HG03045 (cell line): Measurements from ENCODE around the gene SZT2.
"Not testable (repeated sequence)": the region's sequence is repeated elsewhere in the genome, so short reads cannot be mapped to it uniquely, and the experiment has no call there.

Experiments used
- ATAC-seq: cut with Tn5 transposase; IDR thresholded peaks from one replicate; pipeline ENCODE4 v1.9.1; 2021; ENCODE audit warnings: mild to moderate bottlenecking, moderate library complexity; ENCODE audit not compliant: unreplicated experiment

SZT2 gene

GRCh38 chr1:43386676-43387075, 3.0 kb upstream of the SZT2 start:
- no peak for ATAC-seq

GRCh38 chr1:43387976-43388599, 1.6 kb upstream of the SZT2 start:
- ATAC-seq: no peak

DNA sequence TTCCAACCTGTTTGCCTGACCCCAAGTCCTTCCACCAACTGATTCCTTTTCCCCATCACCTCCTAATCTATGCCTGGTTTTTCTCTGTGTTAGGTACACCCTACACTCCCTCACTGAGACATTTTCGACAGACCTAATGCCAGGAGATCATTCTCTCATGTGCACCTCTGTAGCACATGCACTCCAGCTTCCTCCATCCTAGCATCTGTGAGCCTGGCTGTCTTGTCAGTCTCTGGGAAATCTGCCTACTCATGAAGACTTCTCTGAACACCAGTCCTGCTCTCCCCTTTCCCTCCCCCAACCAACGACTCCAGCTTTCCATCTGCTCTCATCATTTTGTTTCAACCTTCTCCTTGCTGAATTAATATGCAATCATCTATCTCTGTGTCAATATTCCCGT, 1.1 kb upstream of the SZT2 start:
- no peak for ATAC-seq

- no peak for ATAC-seq
Measured at GRCh38 chr1:43392702-43393101, 3.0 kb downstream of the SZT2 start.

GRCh38 chr1:43395523-43395922, 5.8 kb downstream of the SZT2 start:
- no peak for ATAC-seq

GRCh38 chr1:43396059-43396458, 6.4 kb downstream of the SZT2 start:
- no peak for ATAC-seq

DNA sequence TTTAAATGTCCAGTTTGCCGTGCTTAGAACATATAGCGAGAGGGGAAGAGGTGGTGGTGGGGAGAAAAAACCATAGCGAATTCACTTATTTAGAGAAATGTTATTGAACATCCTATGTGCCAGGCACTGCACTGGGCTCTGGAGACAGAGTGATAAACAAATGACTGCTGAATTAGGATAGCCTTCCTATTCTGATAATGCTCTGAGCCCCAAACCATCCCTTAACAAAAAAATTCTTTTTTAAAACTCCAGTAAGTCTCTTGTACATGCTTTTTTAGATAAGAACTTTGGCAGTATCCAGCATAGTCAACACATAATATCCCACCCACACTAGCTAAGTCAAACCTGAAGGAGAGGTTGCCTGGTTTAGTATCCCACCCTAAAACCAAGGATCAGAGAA, 8.5 kb downstream of the SZT2 start:
- no peak for ATAC-seq

DNA sequence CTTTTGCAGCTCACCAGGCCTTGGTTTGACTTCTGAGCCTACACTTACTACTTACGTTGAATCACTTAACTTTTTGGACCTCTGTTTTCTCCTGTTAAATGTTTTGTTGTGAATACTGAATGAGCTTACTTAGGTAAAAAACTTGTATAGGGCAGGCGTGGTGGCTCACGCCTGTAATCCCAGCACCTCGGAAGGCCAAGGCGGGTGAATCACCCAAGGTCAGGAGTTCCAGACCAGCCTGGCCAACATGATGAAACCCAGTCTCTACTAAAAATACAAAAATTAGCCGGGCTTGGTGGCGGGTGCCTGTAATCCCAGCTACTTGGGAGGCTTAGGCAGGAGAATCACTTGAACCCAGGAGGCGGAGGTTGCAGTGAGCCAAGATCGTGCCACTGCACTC, 10.7 kb downstream of the SZT2 start:
- not testable (repeated sequence) for ATAC-seq

GRCh38 chr1:43402089-43402865, 12.6 kb downstream of the SZT2 start:
- ATAC-seq: no peak

DNA sequence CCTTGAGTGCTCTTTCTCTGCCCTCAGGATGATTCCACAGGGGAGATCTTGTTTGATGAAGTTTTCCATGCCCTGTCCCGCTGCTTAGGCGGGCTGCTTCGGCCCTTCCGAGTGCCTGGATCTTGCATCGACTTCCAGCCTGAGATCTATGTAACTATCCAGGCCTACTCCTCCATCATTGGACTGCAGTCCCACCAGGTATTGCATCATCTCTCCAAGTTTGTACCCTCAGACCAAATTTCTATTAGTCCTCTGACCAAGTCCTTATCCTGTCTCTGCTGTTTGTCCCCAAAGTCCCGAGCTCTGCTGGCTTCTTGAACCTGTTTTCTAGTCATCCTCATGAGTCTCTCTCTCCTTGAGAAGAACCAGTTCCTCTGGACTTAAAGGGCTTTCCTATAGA, 14.7 kb downstream of the SZT2 start:
- no peak for ATAC-seq

DNA sequence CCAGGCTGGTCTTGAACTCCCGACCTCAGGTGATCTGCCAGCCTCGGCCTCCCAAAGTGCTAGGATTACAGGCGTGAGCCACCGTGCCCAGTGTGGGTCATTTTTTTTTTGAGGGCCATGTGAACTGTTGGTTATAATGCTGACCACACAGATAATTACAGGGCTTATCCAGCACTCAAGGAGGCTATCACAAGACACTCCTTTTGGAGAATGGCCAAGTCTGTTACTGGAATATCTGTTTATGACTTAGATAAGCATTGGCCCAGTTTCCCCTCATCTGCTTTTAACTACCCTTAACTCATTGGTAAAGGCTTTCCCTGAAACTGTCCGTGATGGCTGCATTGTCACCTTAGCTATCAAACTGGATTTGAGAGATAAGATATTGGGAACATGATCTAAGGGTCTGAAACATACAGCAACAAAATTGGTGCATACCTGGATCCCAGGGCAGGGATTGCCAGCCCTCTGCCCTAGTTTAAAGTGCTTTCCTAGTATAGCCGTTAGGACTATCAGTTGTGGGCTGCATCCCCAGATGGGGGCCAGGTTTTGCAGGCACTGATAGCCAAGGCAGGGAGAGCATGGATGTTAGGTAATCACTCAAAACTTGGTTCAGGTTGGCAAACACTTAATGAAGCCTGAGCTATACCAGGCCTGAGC, 15.6 kb downstream of the SZT2 start:
- no peak for ATAC-seq

DNA sequence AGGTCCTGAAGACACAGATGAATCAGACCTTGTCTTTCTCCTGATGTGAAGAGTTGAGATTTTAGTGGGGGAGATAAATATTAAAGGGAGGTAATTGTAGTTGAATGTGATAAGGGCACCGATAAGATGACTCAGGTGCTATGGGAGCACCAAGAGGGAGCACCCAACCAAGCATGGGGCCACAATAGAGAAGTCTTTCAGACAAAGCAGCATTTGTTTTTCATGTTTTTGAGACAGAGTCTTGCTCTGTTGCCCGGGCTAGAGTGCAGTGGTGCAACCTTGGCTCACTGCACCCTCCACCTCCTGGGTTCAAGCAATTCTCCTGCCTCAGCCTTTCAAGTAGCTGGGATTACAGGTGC, 16.2 kb downstream of the SZT2 start:
- ATAC-seq: no peak

DNA sequence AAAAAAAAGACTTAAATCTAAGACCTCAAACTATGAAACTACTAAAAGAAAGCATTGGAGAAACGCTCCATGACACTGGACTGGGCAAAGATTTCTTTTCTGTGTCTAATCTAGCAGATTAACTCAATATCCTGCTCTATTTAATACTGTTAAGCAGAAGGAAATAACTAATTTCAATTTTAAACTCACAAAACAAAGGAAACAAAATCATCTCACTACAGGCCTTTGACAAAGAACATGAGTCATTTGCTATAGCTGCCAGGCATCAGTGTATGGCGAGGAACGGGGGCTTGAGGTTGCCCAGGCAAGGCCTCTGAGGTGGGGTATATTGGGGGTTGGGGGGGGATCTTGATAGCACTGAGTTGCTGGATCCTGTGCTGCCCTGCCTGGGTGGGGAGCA, 20.9 kb downstream of the SZT2 start:
- no peak for ATAC-seq

GRCh38 chr1:43413426-43413825, 23.7 kb downstream of the SZT2 start:
- not testable (repeated sequence) for ATAC-seq

DNA sequence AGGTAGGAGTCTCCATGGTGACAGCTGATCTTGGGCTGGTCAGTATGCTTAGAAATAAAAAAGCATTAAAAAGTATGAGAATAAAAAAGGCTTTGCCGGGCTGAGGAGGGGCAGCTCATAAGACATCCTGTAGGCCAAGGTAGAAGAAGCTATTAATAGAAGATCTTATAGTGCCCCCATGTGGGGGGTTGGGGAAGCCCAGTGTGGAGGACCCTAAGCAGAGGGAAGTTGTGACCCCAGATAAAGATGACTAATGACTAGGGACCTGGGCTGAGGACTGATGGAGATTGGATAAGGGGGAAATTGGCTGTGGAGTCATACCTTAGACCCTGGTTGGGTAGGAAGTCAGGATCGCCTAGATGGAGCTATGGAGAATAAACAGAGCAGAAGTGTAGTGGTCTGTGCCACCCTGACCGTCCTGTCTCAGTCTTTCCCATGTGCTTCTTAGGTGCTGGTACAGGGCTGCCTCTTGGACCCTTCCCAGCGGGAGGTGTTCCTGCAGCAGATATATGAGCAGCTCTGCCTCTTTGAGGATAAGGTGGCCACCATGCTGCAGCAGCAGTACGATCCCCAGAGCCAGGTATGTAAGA, 25.0 kb downstream of the SZT2 start:
- no peak for ATAC-seq

GRCh38 chr1:43415901-43416300, 26.2 kb downstream of the SZT2 start:
- ATAC-seq: no peak

DNA sequence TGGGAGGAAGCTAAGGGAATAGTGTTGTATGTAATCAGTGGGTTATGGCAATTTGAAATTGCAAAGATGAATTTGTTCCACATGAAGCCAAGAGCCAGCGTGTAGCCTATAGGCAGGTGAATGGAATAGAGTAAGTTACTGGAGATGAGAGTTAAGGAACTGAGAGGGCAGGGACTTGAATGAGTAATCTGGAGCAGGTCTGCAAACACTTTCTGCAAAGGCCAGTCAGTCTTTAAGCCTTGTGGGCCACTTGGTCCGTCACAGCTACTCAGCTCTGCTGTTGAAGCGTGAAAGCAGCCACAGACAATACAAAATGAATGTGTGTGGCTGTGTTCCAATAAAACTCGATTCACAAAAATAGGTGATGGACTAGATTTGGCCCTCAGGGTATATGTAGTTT, 29.2 kb downstream of the SZT2 start:
- ATAC-seq: no peak

GRCh38 chr1:43419627-43420425, 30.1 kb downstream of the SZT2 start:
- ATAC-seq: no peak

DNA sequence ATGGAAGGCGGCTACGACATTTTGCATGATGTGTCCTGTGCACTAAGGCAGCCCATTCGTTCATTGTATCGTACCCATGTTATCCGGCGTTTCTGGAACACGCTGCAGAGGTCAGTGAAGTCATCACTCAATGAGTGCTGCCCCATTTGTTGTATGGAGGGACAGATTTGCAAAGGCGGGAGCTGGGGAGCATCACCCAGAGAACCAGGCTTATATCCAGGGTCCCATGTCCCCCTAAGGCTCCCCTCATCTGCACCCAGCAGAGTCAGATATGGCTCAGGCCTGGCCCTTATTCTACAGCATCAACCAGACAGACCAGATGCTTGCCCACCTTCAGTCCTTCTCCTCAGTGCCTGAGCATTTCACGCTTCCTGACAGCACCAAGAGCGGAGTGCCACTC, 31.2 kb downstream of the SZT2 start:
- no peak for ATAC-seq

- no peak for ATAC-seq
Measured at GRCh38 chr1:43421396-43421795, 31.7 kb downstream of the SZT2 start.
